HG02885 (cell line): ENCODE data around the gene CACNA1B.
"Not testable (repeated sequence)": the region's sequence is repeated elsewhere in the genome, so short reads cannot be mapped to it uniquely, and the experiment has no call there.

Experiments used
- ATAC-seq: cut with Tn5 transposase; IDR thresholded peaks from one replicate; pipeline ENCODE4 v1.9.1; 2021; ENCODE audit warnings: mild to moderate bottlenecking; ENCODE audit not compliant: unreplicated experiment, poor library complexity

The CACNA1B gene

GRCh38 chr9:138009016-138009802 is 131.6 kb downstream of the CACNA1B start:
- no peak for ATAC-seq

GRCh38 chr9:138009803-138010690 is 132.5 kb downstream of the CACNA1B start:
- ATAC-seq, result no peak

DNA sequence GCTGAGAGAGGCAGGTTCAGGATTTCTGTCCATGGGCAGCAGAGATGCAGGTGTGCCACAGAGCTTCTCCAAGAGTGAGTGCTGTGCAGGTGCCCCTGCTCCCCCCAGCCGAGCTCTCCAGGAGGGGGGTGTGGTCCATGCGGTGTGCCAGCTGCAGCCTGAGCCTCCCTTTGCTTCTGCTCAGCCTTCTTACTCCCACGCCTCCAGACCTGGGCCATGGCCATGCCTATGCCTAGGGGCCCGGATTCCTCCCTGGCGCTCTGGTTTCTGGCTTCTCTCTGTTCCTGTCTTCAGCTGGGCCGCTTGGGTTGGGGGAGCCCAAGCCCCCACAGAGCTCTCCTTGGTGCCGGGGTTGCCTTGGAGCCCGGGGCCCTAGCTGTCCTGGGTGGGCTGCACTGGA is 133.3 kb downstream of the CACNA1B start:
- ATAC-seq, result no peak

DNA sequence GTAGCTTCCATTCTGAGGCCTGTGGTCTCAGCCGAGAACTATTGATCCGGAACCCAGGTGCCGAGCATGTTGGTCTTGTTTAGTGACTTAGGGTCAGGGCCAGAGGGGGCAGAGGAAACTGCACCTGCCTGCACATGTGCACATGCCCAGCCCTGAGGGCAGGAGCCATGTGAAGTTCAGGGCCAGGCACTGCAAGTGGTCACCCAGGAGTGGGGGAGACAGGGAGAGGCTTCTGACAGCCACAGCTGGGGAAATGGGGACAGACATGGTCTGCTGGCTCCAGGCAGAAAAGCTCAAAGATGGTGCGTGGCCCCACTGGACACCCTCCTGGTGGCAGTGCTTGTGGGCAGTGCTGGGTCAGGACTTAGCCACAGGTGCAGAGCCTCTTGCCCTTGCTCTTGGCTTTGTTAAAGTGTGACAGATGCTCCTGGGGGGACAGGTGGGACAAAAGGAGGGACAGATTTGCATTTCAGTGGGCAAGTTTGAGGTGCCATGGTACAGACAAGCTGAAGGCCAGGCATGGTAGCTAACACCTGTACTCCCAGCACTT is 134.4 kb downstream of the CACNA1B start:
- ATAC-seq, result no peak

- no peak for ATAC-seq
These were observed 135.7 kb downstream of the CACNA1B start for GRCh38 chr9:138013273-138013672.

DNA sequence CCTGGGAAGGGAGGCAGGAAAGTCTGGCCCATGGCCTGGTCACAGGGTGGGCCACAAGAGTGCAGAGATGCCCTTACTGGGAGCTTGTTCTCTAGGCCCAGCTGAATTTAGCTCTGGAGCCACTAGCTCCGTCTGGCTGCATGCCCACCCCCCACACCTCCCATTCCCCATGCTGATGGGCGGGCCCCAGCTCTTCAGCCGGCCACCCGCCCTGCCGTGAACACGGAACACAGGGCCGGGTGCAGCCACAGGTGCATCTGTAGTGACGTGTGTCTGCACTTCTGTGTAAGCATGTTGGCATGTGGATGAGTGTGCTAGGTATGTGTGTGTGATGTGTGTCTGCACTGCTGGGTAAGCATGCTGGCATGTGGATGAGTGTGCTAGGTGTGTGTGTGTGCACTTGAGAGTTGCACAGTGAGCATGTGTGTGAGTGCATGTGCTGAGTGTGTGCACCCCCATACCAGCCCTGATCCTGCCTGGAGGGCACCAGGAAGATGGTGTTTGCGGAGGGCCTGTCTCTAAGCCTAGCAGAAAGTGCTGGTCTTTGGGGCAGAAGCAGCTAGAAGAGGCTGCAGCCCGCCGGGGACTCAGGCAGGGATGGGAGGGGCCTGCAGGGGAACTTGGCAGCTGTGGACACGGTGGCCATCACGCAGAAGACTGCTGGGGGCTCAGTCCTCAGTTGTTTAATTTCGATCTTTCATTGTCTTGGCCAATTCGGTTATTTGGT is 136.4 kb downstream of the CACNA1B start:
- no peak for ATAC-seq

GRCh38 chr9:138014563-138014945 is 137.0 kb downstream of the CACNA1B start:
- ATAC-seq, result no peak

- no peak for ATAC-seq
These were observed 137.6 kb downstream of the CACNA1B start for GRCh38 chr9:138015021-138015829.

GRCh38 chr9:138016406-138017187 is 139.0 kb downstream of the CACNA1B start:
- ATAC-seq, result no peak

GRCh38 chr9:138017200-138017599 is 139.6 kb downstream of the CACNA1B start:
- ATAC-seq, result no peak

- not testable (repeated sequence) for ATAC-seq
These were observed 141.9 kb downstream of the CACNA1B start for GRCh38 chr9:138019514-138019913.

DNA sequence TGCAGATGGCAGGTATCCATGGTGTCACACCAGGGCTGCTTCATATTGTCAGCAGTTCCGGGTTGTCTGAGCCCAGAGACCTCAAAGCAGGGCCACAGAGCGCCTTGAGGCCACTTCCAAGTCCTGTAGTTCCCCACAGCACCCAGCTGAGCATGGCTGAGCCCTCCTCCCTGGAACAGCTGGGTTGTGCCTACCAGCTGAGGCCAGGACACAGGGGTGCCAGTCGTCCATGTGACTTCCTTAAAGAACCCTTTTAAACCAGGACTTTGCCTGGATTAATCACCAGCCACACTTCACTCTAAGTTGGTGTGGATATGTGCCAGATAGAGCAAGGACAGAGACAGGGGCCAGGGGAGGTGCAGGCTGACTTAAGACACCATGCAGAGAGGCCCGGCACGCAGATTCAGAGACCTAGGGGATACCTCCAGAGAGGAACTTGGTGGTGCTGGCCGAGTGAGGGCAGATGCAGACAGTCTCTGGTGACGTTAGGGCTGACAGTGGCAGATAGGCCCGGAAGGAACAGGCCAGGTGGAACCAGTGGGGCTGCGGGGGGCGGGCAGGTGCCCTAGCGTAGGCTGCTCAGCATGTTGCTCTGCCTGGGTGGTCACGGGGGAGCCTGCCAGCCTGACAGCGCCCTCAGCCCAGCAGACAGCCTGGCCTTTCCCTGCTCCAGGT is 142.7 kb downstream of the CACNA1B start:
- no peak for ATAC-seq

DNA sequence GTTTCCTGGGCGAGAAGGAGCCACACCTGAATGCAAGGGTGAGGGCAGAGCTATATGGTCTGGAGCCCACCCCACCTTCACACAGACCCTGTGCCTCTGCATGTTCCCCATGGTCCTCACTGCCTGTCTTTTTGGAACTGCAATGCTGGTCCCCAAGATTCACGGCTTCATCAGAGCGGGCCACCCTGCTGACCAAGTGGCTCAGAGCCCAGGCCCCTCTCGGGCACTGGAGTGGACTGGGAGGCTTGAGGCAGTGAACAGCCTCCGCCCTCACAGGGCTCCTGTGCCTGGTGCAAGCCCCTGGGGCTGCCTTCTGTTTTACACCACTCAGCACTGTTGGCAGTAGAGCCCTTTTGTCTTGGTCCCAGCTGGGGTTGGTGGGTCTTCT is 143.2 kb downstream of the CACNA1B start:
- ATAC-seq, result no peak

DNA sequence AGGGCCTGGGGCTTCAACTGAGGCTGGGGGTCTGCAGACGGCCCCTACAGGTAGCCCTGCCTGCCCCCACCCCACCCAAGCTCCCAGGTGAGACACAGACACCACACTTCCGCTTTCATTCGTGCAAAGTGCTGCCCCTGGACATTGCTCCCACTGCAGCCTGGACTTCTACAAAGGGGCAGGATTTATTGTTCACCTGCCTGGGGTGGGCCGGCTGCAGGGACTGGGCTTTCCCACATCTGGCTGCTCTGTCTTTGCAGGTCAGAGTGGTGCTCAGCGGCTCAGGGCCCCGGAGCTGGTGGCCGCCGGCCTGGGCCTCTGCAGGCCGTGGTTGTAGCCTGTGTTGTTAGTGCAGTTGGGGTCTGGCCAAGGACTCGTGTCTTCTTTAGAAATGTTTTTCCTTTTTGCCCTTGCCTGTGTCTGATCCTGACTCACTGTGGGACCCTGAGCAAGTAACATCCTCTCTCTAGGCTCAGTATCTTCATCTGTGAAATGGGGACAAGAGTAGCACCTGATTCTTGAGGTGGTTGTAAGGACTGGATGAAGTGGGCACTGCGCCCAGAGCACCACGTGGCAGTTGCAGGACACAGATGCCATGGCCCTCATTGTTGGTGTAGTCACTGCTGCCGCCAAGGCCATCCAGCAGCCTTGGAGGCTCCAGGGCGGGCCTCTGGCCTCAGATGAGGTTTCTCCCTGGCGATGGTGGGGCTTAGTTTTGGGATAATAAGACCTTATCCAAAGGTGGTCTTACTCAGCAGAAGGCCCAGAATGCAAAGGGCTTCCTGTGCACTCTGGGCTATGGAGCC is 143.9 kb downstream of the CACNA1B start:
- no peak for ATAC-seq

DNA sequence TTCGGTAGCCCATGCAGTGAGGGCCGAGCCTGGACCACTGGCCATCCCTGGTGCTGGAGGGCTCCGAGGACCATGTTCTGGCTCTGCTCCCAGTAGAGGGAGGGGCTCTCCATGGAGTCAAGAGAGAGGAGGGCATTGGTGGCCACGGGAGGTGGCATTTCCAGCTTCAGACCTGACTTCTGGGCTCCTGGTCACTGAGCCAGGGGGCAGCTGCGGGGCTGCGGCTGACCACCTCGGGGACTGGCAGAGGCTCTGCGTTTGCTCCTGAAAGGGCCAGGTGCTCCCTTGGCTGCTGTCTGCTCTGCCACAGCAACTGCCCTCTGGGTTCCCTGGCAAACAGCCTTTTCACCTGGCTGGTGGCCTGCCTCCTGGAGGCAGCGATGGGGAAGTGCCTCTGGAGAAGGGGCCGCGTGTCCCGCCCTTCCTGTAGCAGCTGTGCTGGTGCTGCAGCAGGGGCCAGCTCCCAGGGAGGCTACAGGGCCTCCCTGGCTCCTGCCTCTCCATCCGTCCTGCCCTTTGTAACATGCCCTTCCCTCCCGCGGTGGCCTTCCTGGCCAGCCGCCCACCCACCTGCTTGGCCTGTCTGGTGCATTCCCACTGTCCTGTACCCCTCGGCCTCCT is 144.6 kb downstream of the CACNA1B start:
- ATAC-seq, result no peak

GRCh38 chr9:138022756-138023393 is 145.3 kb downstream of the CACNA1B start:
- no peak for ATAC-seq
